Endothelial cell of umbilical vein (primary cell): Measurements from ENCODE around the gene DNAJC16. TPM values are rescaled to one million over a fixed set of nuclear protein-coding genes. Genes with fewer than 3 reads are reported as not detected.

Experiments used
- BruUV-seq: library from RNA; stranded (reverse); fragments of 400-500 nt; replicated peaks from 2 replicates; lab custom pipeline; 2021; lab: Mats Ljungman, UMichigan
- CTCF ChIA-PET: fragments of 300-600, 350-600 bp; sonication (Branson Sonifier 250); formaldehyde crosslinking; loops from one replicate; lab custom pipeline; 2021; ENCODE audit warnings: antibody characterized with exemption, inconsistent platforms; lab: Charles Lee
- POLR2A ChIA-PET: fragments of 300-600, 350-600 bp; sonication (Branson Sonifier 250); formaldehyde crosslinking; loops from one replicate; lab custom pipeline; 2021; ENCODE audit warnings: antibody characterized with exemption, inconsistent platforms; lab: Charles Lee
- DNase-seq: peaks from one replicate; pipeline ENCODE4 v3.0.0-alpha.2; 2011; ENCODE audit warnings: low read depth, low spot score
- FAIRE-seq: peaks from 2 replicates; lab custom pipeline; 2011; peaks lifted over from hg19 to GRCh38; lab: Jason Lieb, UNC
- H2AFZ ChIP-seq: 2 replicates; pipeline ENCODE4 v1.6.0; 2012; ENCODE audit warnings: low read depth, low read length, control low read depth, inconsistent platforms
- H3K27ac ChIP-seq: 2 replicates; pipeline ENCODE4 v1.5.1; 2011; ENCODE audit warnings: low read depth, mild to moderate bottlenecking, control low read depth, low read length, moderate library complexity; ENCODE audit not compliant: insufficient read depth
- H3K27me3 ChIP-seq, 2 experiments: 2 replicates each; pipeline versions ENCODE4 v1.6.0 to v1.6.1; 2011; ENCODE audit warnings: low read length in 2 of 2, mixed read lengths in 1 of 2; ENCODE audit not compliant: control insufficient read depth in 2 of 2, insufficient read depth in 2 of 2
- H3K36me3 ChIP-seq, 2 experiments: 2 replicates in 1 of 2; 3 replicates in 1 of 2; pipeline ENCODE4 v1.5.1; 2011; ENCODE audit warnings: low read length in 2 of 2, mild to moderate bottlenecking in 1 of 2, moderate library complexity in 1 of 2; ENCODE audit not compliant: control insufficient read depth in 2 of 2, insufficient read depth in 2 of 2; ENCODE audit errors: extremely low read depth in 1 of 2
- H3K4me1 ChIP-seq: 3 replicates; pipeline ENCODE4 v1.5.1; 2011; ENCODE audit warnings: mild to moderate bottlenecking, low read length; ENCODE audit not compliant: control insufficient read depth, insufficient read depth; ENCODE audit errors: extremely low read depth
- H3K4me2 ChIP-seq: 2 replicates; pipeline ENCODE4 v1.6.1; 2011; ENCODE audit warnings: low read length, control low read depth, mixed read lengths; ENCODE audit not compliant: insufficient read depth
- H3K4me3 ChIP-seq, 3 experiments: fragments of 200-600 bp in 1 of 3; sonication (generic), shearing (Covaris generic) in 1 of 3; replicated peaks in 1 of 3; 2 replicates each; pipeline ENCODE4 v1.5.1; 2011 to 2016; ENCODE audit warnings: control low read depth in 3 of 3, low read length in 3 of 3, mild to moderate bottlenecking in 2 of 3, inconsistent platforms in 1 of 3, low read depth in 1 of 3, moderate library complexity in 1 of 3; ENCODE audit not compliant: insufficient read depth in 1 of 3
- H3K79me2 ChIP-seq: 2 replicates; pipeline ENCODE4 v1.6.0; 2012; ENCODE audit warnings: low read length, inconsistent platforms; ENCODE audit not compliant: control insufficient read depth, insufficient read depth
- H3K9ac ChIP-seq: replicated peaks from 2 replicates; pipeline ENCODE3; 2011; ENCODE audit warnings: low read length, control low read depth; ENCODE audit not compliant: insufficient read depth; ENCODE audit errors: extremely low read depth
- H3K9me1 ChIP-seq: replicated peaks from 3 replicates; pipeline ENCODE4 v1.6.0; 2011; ENCODE audit warnings: mild to moderate bottlenecking, low read length; ENCODE audit not compliant: control insufficient read depth, insufficient read depth; ENCODE audit errors: extremely low read depth
- H3K9me3 ChIP-seq: replicated peaks from 2 replicates; pipeline ENCODE4 v1.5.1; 2012; ENCODE audit warnings: low read length, inconsistent platforms; ENCODE audit not compliant: control insufficient read depth, insufficient read depth
- H4K20me1 ChIP-seq: replicated peaks from 2 replicates; pipeline ENCODE3; 2011; ENCODE audit warnings: mild to moderate bottlenecking, low read length; ENCODE audit not compliant: control insufficient read depth, insufficient read depth; ENCODE audit errors: extremely low read depth
- EZH2 ChIP-seq: IDR thresholded peaks from 2 replicates; pipeline ENCODE4 v1.6.1; 2012; ENCODE audit warnings: borderline replicate concordance, low read depth, mild to moderate bottlenecking, moderate library complexity, low read length, inconsistent platforms; ENCODE audit not compliant: severe bottlenecking
- FOS ChIP-seq: IDR thresholded peaks from 2 replicates; pipeline ENCODE4 v1.6.1; 2011; ENCODE audit warnings: mild to moderate bottlenecking, low read length, moderate library complexity, borderline replicate concordance; ENCODE audit not compliant: insufficient read depth
- GATA2 ChIP-seq: IDR thresholded peaks from 2 replicates; pipeline ENCODE4 v1.7.0; 2011; ENCODE audit warnings: low read depth, mild to moderate bottlenecking, moderate library complexity, mixed read lengths, low read length; ENCODE audit not compliant: insufficient read length, insufficient read depth
- JUN ChIP-seq: IDR thresholded peaks from 2 replicates; pipeline ENCODE4 v1.6.1; 2011; ENCODE audit warnings: borderline replicate concordance, low read depth; ENCODE audit not compliant: insufficient read length, insufficient read depth
- MYC ChIP-seq: IDR thresholded peaks from one replicate; pipeline ENCODE4 v1.6.1; 2011; ENCODE audit warnings: mild to moderate bottlenecking, low read depth, low read length
- POLR2A ChIP-seq: IDR thresholded peaks from 2 replicates; pipeline ENCODE4 v1.6.1; 2012; ENCODE audit warnings: low read depth, mild to moderate bottlenecking, control low read depth, low read length
- POLR2AphosphoS5 ChIP-seq: IDR thresholded peaks from 2 replicates; pipeline ENCODE4 v1.6.1; 2012; ENCODE audit warnings: low read depth, mild to moderate bottlenecking, control low read depth, low read length, moderate library complexity; ENCODE audit not compliant: insufficient read depth
- dilution Hi-C: fragments of 300-500 bp; cut with MboI; formaldehyde crosslinking; loops from one replicate; pipeline ENCODE4 v1.15.0; 2019; ENCODE audit warnings: low sequenced_read_pairs; ENCODE audit not compliant: extremely low pct_ligation_motif_present
- intact Hi-C: fragments of 100-400 bp; cut with micrococcal nuclease; formaldehyde crosslinking; loops from one replicate; pipeline ENCODE4 v1.10.0; 2022
- polyA plus RNA-seq, 4 experiments: library from polyadenylated mRNA; depleted of rRNA in 3 of 4; stranded (reverse) in 3 of 4; unstranded in 1 of 4; fragments of >200 nt; gene quantifications; 2 replicates each; pipeline versions ENCODE4 v1.2.1 to v1.2.3, GENCODE V29; 2011 to 2012; ENCODE audit warnings: missing spikeins in 1 of 4
- total RNA-seq: library from RNA; stranded (reverse); gene quantifications from 2 replicates; pipeline ENCODE4 v1.2.3, GENCODE V29; 2021
- TF ChIP-seq, protein P1 (sequence below): IDR thresholded peaks from 2 replicates; pipeline ENCODE4 v1.6.1; 2011; ENCODE audit not compliant: insufficient read depth, insufficient read length
- TF ChIP-seq, protein P2 (sequence below), 2 donors: IDR thresholded peaks; 1 replicate in 1 of 2; 2 replicates in 1 of 2; pipeline ENCODE4 v1.5.1; 2011; ENCODE audit warnings: low read length in 2 of 2, mild to moderate bottlenecking in 2 of 2, moderate library complexity in 2 of 2, control low read depth in 1 of 2, inconsistent platforms in 1 of 2, low read depth in 1 of 2; ENCODE audit not compliant: insufficient read depth in 1 of 2; ENCODE audit errors: extremely low read depth in 1 of 2

DNAJC16 gene
- total and polyA plus RNA-seq, 2 donors (not counting 3 experiments of a cell fraction or from before 2014, with no cell fraction given): 8.0 to 21.4 TPM

DNA sequence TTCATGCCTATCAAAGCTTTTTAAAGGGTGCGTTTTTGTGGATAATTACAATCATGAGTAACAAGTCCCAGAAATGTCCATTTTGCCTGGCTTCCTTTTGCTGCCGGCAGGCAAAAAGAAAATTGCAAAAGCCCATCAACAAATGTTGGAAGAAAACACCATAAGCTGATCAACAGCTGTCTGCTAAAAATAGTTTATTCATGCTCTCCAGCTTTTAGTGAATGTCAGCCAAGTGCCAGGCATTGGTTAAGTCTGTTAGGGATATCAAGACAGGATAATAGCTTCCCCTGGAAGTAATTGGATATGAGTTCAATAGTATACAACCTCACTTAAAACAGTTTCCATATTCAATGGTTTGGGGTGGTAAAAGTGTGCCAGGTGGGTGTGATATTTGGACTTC, 71.8 kb downstream of the DNAJC16 start:
- ChIA-PET POLR2A (no interaction called here), CTCF (interaction anchor here (0.8 kb wide), 2 partner anchors 14 to 18 kb away, joined by 3 read pairs; no protein-coding TSS in a partner anchor)
- Histone ChIP-seq H3K9me1 (no peaks in the 10 kb centered on the region), H3K79me2 (no peaks in the 10 kb centered on the region), H3K27me3 (peaks cover 7 to 10% of the 10 kb centered on the region in 2 experiments), H3K4me1 (peaks cover 6% of the 10 kb centered on the region), H3K9ac (no peak overlapping the region), H4K20me1 (no peaks in the 10 kb centered on the region), H3K4me2 (no peak overlapping the region), H2AFZ (no peak overlapping the region), H3K4me3 (no peak overlapping the region), H3K36me3 (no peaks in the 10 kb centered on the region), H3K9me3 (no peaks in the 10 kb centered on the region), H3K27ac (no peak overlapping the region)
- BruUV-seq: no TSS peak
- dilution Hi-C loops (no loop called here), intact Hi-C loops (loop anchor here (5.0 kb wide), 1 partner anchor 164 kb away; no protein-coding TSS in a partner anchor)
- no peak for DNase-seq
- TF ChIP-seq, protein P1, sequence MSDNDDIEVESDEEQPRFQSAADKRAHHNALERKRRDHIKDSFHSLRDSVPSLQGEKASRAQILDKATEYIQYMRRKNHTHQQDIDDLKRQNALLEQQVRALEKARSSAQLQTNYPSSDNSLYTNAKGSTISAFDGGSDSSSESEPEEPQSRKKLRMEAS: no peak
- no peak for TF ChIP-seq POLR2AphosphoS5
- no peak for TF ChIP-seq EZH2
- TF ChIP-seq JUN: no peak
- no peak for TF ChIP-seq FOS
- TF ChIP-seq GATA2: no peak
- TF ChIP-seq MYC: no peak
- TF ChIP-seq POLR2A: no peak
- TF ChIP-seq, protein P2, sequence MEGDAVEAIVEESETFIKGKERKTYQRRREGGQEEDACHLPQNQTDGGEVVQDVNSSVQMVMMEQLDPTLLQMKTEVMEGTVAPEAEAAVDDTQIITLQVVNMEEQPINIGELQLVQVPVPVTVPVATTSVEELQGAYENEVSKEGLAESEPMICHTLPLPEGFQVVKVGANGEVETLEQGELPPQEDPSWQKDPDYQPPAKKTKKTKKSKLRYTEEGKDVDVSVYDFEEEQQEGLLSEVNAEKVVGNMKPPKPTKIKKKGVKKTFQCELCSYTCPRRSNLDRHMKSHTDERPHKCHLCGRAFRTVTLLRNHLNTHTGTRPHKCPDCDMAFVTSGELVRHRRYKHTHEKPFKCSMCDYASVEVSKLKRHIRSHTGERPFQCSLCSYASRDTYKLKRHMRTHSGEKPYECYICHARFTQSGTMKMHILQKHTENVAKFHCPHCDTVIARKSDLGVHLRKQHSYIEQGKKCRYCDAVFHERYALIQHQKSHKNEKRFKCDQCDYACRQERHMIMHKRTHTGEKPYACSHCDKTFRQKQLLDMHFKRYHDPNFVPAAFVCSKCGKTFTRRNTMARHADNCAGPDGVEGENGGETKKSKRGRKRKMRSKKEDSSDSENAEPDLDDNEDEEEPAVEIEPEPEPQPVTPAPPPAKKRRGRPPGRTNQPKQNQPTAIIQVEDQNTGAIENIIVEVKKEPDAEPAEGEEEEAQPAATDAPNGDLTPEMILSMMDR (IDR thresholded peaks at IDR 0.05; ENCODE audit: extremely low read depth in 1 of 2, insufficient read depth in 1 of 2, low read depth in 1 of 2, low read length in 2 of 2): no peak
- no peak for FAIRE-seq
